ENCODE measurements around the gene GPR84.

DNA sequence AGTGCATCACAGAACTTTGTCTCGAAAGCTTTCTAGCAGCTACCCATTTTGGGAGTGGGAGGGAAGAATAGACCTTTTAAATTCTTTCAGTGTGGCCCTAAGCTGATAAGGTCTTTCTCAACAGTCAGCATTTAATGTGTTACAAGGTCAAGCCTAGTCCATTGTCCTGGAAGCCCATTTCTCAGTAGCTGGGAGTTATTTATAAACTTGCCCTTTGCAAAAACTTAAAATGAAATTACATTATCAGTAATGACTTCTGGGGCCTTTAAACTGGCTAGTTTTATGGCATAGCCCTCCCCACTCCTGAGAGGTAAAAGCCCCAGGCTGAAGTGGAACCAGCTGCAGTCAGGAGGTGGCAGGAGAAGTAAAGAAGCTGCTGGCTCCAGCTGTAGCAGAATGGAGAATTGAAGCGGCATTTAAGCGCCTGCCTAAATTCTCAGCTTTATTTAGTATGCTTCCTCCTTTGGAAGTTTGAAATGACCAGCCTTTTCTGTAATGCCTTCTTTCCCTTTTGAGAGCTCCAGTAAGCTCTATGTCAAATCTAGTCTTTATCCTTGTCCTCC, 26.9 kb downstream of the GPR84 start:
- TF ChIP-seq, protein P1, sequence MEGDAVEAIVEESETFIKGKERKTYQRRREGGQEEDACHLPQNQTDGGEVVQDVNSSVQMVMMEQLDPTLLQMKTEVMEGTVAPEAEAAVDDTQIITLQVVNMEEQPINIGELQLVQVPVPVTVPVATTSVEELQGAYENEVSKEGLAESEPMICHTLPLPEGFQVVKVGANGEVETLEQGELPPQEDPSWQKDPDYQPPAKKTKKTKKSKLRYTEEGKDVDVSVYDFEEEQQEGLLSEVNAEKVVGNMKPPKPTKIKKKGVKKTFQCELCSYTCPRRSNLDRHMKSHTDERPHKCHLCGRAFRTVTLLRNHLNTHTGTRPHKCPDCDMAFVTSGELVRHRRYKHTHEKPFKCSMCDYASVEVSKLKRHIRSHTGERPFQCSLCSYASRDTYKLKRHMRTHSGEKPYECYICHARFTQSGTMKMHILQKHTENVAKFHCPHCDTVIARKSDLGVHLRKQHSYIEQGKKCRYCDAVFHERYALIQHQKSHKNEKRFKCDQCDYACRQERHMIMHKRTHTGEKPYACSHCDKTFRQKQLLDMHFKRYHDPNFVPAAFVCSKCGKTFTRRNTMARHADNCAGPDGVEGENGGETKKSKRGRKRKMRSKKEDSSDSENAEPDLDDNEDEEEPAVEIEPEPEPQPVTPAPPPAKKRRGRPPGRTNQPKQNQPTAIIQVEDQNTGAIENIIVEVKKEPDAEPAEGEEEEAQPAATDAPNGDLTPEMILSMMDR (IDR thresholded peaks at IDR 0.05) = peak in 2 of 4 experiments; percentile 11 to 26
- no peak for TF ChIP-seq EP300 (IDR thresholded peaks at IDR 0.05)

Data from sigmoid colon (tissue), 4 donors.